Stimulated activated CD8-positive, alpha-beta memory T cell treated with anti-CD3 and anti-CD28 coated beads, Interleukin-2, amount 100 ng/mL, for 48 hours (primary cell): ENCODE results near the gene AKNA.

Source experiments
- DNase-seq, 2 donors: peaks; one replicate each; pipeline ENCODE4 v3.0.0-alpha.2; 2020; ENCODE audit warnings: low read depth in 2 of 2

The AKNA gene

DNA sequence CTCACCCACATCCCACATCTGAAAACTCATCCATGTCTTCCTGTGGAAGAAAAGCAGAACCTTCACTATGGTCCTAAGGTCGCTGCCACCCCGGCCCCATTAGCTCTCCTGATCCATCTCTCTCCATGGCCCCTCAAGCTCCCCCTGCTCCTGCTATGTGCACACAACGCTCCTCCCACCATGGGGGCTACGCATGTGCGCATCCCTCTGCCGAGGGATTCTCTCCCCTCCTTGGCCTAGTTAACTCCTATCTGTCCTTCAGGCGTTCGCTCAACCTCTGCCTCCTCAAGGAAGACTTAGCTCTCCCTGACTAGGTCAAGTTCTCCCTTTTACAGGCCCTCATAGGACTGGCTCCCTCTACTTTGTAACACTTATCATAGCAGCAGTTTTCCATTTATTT is 9.8 kb downstream of the AKNA start:
- DNase-seq = no peak

DNA sequence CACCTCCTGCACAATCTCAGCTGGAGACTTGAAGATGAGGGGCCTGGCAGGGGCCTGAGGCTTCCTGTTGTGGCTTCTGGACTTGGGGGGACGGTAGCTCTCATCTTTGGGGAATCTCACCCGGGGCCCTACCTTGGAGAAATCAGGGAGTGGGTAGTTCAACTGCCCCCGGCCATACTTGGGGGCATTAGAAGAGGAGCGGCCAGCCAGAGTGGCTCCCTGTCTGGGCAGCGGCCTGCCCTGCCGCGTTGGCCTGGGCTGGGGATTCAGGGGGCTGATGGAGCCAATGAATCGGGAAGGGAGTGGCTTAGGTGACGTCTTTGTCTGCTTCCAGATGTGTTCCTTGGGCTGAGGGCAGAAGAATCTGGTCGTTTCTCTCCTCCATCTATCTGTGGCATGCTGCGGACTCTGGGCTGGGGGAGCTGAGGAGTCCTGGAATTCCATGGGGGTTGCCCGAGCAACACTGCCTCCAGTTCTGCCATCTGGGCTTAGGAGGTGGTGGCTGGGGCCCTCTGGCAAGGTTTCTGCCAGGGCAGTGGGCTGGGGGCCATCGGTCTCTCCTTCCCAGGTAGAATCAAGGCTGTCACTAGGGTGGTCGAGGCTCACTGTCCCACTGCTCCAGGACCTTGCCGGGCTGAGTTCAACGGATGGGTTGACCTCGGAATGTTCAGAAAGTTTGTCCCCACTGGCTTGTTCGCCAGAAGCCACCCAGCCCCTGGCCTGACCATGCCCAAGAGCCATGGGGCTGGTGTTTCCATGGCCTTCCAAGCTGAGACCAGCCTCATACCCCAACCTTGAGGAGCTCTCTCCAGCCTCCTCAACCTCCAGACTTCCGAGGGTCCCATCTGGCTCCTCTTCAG is 11.0 kb downstream of the AKNA start:
- DNase-seq = no peak

DNA sequence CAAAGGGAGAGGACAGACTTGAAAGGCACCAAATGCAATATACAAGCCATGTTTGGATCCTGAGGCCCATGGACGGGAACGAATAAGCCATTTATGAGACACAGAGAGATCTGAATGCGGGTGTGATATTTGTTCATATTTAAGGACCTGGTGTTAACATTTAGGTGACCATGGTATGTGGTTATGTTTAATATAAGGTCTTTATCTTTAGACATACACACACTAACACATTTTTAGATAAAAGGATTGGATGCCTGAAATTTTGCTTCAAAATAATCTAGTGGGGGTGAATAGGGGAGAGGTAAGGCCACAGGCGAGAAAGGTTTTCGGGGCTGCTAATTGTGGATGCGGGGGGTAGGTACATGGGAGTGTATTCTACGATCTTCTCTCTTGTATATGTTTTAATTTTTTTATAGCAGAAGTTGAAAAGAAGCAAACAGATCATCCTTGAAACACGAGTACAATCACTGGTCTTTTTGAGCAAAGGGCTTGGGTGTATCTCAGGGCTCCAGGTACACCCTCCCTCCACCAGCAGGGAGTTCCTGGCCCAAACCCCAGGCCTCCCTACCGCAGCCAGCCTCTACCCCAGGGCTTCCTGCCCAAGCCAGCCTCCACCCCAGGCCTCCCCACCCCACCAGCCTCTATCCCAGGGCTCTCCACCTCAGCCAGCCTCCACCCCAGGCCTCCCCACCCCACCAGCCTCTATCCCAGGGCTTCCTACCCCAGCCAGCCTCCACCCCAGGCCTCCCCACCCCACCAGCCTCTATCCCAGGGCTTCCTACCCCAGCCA is 12.2 kb downstream of the AKNA start:
- DNase-seq = no peak

DNA sequence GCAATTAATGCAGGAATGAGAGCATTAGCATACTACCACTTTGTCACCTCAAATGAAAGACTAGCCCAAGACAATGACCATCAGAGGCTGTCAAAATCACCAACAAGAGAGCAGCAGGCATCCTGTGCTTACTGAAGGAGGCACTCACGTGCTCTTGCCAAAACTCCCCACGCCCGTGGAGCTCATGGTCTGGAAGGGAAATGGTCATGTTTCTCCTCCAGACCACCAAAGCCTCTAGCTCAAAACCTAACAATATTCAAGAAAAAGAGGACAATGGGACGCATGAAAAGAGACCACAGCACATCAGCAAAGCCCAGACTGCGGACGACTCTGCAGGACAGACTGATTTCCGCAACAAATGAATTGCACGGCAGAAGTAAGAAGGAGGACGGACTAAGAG is 12.8 kb downstream of the AKNA start:
- no peak for DNase-seq

DNA sequence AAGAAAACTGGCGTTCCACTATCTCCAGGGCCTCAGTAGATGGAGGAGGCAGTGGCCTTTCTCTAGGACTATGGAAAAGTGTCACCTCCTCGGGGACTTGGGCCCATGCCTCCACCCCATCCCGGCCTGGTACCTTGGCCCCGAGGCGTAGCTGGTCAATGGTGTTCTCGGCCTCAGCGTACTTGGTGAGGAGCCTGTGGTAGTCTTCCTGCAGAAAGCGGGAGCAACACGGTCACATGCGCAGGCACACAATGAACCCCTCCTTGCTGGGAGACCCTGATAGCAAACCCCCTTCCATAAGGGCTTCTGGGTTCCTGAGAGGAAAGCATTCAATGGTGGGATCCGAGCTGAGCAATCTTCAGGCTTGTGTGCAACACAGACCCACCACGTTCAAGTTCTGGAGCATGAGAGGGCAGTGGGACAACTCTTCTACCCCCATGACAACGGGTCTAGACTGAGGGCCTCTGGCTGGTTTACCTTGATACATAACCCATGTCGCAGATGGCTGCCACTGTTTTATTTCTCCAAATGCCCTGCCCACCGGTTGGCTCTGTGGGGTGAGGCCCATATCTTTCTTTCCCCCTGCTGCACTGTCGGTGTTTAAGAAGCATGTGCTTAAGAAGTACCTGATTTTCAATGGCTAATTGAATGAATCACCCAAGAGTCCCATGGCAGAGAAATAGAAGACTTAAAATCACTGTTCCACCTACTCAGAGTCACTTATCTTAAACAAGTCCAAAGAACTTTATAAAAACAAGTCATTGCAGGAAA is 13.6 kb downstream of the AKNA start:
- DNase-seq = no peak

DNA sequence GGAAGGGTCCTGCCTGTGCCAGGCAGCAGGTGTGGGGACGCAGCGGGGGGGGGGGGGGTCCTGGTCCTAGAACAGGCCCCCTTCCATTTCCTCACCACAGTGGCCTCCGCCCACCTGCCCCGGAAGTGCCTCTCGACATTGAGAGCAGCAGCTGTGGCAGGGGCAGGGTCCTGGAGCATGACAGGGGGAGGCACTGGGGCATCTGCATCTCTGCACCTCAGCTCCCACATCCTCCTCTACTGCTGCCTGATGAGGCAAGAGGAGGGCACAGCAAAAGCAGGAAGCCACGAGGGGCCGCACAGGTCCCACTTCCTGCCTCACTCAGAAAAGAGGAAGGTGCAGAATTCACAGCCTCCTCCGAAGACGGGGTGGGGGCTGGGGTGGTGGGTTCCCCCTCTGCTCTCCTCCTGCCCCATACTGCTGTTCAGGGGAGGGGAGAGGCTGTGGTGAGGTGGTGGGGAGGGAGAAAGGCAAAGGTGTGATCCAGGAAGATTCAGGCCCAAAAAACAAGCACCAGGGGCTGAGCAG is 14.8 kb downstream of the AKNA start:
- peak; percentile 63 to 75 for DNase-seq

DNA sequence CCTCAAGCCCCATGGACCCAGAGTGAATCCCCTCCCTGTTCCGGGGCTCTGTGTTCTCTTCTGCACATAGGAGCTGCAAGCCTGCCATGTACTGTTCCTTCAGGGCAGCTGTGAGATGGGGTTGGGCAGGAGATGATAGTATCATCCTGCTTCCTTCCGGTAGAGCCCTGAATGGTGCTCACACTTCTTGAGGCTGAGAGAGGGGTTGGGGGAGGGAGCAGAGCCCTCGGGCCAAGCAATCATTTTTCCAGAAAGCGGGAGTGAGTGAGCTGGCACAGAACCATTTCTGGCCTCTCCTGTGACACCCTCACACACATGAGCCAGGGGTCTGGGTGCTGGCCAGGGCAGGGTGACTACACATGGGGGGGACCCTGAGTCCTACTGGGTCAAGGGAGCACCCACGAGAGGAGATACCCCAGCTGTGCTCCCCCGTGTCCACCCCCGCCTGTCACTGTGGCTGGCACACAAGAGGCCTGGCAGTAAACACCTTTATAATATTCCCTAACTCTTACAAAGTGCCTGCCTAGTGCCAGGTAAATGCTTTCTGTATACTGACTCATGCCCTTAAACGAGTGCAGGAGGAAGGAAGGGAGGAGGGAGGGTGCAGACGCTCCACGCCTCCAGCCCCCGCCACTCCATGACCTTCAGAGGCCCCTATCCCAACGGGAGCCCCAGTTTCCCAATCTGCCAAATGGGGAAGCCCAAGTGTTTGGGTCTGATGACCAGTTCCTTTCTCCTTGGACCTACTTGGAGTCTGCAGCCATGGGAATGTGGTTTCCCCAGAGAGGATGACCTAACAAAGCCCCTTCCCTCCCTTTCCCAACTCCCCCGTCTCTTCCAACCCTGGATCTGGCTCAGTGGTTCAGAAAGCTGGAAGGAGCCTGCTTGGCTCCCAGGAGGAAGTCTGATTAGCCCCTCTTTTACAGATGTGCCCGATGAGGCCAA is 15.5 kb downstream of the AKNA start:
- DNase-seq = no peak

DNA sequence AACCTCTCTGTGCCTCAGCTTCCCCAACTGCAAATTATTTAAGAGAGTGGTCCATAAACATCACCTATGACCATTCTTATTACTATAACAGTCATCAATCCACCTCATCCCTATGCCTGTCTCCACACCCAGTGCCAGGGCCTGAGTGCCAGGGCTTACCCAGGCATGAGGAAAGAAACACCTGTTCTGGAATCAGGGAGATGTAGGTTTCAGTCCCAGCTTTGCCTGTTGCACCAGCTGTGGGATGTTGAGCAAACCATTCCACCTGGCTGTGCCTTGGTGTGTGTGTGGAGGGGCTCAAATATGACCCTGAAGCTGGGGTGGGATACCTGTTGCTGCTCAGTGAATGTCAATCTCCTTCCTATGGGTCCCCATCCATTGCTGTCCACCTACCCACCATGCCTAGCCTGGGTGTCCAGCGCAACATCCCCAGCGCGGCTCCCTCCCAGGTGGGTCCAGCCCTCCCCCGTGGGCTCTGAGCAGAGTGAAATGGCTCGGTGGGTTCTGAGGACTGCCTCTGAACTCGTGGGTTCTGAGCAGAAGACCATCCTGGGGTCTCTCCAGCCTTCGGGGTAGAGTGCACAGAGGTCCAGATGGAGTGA is 16.3 kb downstream of the AKNA start:
- DNase-seq = no peak

DNA sequence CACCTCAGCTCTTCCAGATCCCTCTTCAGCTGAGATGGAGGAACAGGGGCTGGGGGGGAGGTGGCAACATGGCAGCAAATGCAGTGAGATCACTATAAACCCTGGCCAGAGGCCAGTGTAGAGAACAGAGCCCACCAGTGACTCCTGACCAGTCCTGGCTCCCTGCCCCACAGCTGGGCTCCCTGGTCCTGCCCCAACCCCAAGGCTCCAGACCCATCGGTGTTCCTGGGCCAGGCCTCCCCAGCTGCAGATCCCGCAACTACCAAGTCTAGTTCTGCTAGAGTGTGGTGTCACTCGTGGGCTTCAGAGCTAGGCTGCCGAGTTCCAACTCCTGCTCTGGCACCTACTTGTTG is 16.8 kb downstream of the AKNA start:
- DNase-seq = no peak

DNA sequence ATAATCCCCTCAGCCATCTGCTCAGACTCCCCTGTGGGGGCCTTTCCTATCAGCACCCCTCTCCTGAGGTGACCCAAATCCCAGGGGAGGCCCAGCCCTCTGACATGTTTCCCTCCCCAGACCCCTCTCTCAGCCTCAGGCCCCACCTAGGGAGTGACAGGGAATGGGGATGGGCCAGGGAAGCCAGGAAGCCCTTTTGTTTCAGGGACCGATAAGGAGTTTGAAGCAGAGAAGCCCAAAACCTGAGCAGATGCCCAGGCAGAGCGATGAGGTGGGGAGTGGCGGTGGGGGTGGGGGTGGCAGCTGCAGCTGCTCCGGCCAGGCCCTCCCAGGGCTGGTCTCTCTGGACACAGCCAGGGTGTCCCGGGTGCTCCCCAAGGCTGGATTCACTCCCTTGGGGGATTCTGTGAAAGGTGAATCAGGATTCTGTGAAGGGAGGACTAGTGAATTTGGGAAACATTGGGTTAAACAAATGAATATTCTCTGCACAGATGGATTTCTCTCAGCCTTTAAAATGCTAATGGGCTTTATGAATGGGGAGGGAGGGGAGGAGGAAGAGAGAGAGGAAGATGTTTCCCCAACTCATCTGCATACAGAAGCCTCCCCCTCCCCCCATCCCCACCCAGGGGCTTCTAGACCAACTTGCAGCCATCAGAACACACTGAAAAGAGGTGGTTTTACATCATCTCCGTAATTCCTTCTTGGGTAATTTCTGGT is 17.4 kb downstream of the AKNA start:
- DNase-seq = no peak

DNA sequence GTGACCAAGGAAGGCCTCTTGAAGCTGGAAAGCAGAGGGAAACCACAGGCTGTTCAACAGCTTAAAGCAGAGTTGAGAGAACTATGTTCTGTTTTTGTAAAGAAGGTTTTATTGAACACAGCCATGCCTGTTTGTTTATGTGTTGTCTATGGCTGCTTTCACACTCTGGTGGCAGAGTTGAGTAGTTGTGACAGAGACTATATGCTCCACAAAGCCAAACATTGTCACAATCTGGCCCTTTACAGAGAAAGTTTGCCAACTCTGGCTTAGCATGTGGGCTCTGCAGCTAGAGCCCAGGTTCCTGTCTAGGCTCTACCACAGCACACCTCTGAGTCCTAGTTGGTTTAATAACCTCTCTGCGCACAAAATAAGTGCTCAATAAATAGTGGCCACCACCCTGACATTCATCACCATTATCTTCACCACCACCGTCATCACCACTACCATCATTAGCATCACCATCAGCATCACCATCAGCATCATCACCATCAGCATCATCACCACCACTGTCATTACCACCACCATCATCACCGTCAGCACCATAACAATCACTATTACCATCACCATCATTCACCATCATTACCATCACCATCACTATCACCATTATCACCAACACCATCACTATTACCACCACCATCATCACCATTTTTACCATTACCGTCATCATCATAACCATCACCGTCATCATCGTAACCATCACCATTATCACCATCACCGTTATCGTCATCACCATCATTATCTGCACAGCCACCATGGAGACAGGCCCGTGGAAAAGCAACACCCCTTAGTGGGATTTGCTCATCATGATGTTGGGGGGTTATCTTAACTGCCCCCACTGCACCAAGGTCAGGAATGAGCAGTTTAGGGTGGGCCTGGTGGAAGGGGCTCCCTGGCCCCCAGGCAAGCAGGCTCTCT is 18.3 kb downstream of the AKNA start:
- no peak for DNase-seq

DNA sequence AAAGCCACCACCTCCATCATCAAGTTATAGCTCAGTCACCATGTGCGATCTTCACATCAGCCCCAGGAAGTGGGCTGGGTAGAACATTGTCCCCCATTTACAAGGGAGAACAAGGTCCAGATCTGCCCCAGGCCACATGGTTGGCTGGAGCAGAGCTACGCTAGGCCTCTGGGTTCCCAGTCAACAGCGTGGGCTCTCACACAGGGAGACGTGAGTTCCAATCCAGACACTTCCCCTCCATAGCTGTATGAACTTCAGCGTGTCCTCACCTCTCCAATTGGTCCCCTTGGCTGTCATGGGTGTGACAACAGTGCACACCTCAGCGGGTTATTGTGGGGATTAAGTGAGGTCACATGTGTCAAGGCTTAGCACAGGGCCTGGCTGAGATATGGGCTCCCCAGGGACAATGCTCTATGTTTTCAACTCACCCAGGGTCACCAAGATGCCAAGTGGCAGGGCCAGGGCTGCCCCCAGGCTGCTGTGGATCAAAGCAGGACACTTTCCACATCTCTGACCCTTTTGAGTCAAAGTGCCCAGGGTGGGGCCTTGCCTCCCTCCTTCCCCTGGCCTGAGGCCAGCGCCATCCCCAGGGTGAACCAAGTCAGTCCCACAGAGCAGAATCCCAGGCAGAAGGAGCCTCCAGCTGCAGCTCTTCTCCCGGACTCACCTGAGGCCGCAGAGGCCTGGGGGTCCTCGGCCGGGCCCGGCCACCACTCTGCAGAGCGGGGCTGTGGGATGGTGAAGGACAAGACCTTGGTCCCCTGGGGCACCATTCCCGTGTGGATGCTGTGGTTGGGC is 19.8 kb downstream of the AKNA start:
- no peak for DNase-seq

DNA sequence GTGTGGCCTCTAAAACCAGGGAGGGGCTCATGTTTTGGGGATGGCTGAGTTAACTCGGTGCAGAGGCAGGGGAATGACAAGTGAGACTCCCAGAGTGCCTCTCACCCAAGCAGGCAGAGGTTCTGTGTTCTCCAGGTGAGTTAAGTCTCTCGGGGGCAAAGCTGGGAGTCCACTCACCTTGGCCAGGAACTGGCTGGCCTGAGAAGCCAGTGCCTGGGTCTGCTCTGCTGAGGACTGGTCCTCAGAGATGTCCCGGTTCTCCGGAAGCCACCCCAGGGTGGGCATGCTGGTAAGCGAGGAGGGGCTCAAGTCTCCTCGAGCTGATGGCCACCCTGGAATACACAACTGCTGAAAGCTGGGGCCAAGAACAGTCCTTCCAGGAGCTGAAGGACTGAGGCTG is 20.4 kb downstream of the AKNA start:
- DNase-seq = no peak

DNA sequence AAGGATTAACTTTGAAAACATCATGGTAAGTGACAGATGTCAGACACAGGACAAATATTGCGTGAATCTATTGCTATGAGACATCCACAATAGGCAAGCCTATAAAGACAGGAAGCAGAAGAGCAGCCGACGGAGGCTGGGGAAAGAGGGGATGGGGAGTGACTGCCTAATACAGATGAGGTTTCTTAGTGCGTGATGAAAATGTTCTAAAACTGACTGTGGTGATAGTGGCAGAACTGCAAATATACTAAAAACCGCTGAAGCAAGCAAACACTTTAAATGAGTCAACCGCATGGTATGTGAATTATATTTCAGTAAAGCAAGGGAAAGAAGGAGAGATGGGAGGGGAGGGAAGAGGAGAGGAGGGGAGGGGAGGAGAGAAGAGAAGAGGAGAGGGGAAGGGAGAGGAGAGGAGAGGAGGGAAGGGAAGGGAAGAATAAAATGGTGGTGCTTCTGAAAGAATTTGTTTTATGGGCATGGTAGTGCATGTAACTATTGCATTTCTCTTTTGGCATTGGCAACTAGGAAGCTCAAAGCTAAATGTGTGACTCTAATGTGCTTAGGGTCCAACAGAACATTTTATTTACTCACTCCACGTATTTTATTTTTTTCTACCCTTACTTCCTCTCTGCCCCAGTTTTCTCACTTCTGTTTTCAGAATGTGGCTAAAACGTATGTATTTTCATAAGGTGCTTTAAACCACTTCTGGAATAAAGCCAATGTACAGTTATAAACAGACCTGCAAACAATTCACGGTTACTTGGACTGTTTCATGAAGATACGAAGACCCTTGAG is 21.3 kb downstream of the AKNA start:
- no peak for DNase-seq

DNA sequence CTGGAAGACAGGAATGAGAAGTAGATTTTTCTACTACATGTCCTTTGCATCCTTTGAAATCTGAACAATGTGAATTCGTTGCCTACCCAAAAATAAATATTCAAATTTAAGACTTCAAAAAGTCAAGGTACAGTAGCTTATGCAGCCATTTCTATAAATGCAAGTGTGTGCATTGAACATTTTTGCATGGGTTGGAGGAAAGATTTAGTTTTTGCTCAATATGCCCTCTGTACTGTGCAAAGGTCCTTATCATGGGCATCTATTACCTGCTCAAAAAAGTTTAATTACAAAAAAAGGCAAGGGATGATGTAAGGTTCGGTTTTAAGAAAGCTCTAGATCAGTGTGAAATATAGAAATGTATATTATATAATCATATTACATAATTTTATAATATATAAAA is 22.6 kb downstream of the AKNA start:
- no peak for DNase-seq

DNA sequence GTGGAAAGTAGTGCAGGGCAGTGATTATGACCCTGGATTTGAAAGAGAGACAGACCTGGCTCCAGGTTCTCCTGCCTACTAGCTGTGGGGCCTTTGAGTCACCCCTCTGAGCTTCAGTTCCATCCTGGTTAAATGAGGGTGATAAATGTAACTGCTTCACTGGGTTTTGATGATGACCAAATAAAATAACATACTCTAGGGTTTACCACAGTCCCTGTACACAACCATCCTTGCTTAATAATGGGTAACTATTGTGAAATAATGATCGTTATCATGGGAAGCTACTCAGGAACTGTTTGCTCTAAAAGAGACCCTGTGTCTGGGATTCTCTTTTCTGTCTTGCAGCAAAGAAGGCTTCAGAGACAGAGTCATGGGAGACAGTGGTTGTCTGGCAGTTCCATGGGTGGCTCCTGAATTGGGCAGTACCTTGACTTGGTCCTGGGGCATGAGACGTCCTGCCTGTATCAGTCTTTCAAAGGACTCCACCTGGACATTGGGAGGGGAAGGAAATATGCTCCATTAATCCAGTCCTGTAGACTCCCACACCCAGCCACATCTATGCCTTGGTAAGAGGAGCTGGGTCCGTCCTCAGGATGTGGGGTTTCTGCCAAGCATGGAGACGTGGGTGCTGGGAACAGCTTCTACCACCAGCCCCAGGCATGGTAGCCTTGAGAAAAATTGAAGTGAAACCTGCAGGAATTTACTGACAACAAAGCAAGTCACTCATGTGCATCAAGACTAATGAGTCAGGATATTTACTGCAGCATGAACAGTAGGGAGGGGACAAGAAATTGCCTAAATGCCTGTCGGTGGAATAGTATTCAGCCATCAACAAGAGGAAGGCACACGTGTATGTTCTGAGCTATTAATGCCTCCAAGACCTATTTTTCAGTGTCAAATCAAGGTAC is 23.4 kb downstream of the AKNA start:
- no peak for DNase-seq
